Renal cortical epithelial cell (primary cell): ENCODE measurements around the gene NAPB. TPM values are rescaled to one million over a fixed set of nuclear protein-coding genes. Genes with fewer than 3 reads are reported as not detected.

Experiments used
- DNase-seq: peaks from one replicate; pipeline ENCODE4 v3.0.0-alpha.2; 2011; ENCODE audit warnings: low read depth
- total RNA-seq: library from RNA; depleted of rRNA; stranded (reverse); fragments of >200 nt; gene quantifications from 2 replicates; pipeline ENCODE4 v1.2.3, GENCODE V29; 2014

NAPB gene
- total RNA-seq, 1 donor from 2014 or later = 10.1 TPM

DNA sequence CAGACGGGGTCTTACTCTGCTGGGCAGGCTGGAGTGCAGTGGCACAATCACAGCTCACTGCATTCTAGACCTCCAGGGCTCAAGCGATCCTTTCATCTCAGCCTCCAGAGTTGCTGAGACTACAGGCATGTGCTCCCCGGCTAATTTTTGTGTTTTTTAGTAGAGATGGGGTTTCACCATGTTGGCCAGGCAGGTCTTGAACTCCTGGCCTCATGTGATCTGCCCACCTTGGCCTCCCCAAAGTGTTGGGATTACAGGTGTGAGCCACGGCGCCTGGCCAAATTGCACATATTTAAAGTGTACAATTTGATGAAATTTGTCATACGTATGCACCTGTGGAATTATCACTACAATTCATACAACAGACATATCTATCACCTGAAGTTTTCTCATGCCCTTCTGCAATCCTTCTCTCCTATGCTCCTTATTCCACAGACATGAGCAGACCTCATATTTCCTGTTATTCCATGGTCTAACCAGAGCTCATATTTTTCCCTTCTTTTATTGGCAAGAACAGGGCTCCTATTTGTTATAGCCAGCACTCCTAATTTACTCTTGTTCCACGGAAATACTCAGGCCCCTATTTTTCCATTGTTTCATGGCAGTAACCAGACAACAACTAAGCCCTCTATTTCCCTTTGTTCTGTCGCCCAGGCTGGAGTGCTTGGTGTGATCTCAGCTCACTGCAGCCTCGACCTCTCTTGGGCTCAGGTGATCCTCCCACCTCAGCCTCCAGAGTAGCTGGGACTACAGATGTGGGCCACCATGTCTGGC lies 16.0 kb upstream of the NAPB start:
- DNase-seq = no peak

DNA sequence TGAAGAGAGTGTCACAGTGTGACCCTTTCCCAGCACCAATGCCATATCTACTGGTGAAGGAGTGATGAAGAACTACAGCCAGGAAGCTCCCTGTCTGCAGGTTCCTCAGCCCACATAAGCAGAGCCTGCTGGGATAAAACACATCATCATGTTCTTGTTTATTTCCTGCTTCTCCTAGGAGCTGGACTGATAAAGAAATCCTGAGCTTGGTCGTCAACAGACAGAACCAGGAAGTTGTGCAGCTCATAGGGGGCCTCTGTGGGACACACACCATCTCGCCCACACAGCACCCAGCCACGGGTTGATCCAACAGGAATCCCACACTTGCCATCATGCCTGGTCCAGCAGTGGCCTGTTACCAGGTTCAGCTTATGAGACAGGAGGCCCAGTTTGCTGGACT lies 15.4 kb upstream of the NAPB start:
- DNase-seq = no peak

DNA sequence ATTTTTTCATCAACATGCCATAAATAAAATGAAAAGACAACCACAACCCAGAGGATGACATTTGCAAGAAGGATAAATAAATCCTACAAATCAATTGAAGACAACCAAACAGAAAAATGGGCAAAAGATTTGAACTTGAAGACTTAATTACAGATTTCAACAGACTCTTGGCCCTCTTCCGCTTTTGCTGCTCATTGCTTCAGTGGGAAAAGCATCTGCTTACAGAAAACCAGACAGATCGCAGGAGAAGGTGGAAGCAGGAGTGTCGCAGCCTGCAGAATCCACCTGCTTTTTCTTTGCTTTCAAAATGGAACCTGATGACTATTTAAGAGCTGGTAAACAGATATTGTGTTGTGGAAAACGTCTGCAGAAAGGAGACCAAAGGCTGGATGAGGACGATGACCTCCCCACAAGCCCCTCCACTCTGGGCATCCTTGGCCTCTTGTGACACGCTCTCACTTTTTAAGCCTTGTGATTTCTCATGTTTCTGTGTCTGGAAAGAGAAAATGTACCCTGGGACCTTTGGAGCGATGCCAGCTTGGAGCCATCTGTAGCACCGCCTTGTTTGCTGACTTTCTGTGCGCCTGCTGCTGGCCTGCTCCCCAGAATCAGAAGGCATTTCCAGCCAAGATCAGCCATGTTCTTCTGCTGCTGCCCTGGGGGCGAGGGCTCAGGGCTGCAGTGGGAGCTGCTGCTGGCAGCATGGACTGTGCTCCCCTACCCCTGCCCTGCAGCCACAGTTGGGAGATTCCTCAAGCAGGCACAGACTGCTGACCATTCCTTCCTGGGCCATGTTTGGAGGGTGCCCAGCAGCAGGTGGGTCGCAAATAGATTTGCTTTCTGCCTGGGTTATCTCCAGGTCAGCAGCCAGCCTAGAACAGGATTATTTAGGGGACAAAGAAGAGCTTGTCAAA lies 14.6 kb upstream of the NAPB start:
- no peak for DNase-seq

DNA sequence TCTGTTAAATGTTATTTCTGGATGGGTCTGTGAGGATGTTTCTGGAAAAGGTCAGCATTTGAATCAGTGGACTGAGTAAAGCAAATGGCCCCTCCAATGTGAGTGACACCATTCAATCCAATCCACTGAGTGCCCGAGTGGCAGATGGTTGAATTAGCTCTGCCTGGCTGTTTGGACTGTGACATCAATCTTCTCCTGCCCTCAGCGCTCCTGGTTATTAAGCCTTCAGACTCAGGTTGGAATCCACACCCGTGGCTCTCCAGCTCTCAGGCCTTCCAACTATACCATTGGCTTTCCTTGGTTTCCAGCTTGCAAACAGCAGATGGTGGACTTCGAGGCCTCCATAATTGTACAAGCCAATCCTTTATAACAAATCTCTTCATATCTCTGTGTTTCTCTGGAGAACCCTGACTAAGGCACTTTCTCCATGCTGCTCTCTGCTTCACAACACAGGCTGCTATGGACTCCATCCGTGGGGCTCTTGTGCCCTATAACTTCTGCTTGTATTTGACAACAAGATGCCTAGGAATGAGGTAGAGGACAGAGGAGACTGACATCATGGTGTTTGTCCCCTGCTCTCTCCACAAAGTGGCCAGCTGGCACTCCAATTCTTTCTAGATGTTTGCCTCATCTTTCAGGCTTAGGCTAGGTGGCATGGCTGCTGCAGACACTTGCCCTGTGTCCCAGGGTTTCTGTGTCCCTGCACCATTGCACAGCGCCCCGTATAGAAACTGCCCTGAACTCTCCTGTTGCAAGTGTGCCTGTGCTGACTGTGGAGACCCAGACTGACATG lies 13.4 kb upstream of the NAPB start:
- DNase-seq = no peak

DNA sequence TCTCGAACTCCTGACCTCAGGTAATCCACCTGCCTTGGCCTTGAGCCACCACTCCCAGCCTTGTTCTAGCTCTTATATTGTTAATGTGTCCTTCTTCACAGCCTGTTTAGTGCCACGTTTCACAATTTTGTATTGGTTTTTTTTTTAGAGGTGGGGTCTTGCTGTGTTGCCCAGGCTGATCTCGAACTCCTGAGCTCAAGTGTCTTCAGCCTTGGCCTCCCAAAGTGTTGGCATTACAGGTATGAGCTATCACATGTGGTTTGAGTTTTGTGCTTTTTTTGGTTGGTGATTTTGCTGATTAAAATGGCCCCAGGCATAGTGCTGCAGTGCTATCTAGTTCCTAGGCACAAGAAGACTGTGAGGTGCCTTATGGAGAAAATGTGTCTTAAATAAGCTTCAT lies 12.3 kb upstream of the NAPB start:
- no peak for DNase-seq

DNA sequence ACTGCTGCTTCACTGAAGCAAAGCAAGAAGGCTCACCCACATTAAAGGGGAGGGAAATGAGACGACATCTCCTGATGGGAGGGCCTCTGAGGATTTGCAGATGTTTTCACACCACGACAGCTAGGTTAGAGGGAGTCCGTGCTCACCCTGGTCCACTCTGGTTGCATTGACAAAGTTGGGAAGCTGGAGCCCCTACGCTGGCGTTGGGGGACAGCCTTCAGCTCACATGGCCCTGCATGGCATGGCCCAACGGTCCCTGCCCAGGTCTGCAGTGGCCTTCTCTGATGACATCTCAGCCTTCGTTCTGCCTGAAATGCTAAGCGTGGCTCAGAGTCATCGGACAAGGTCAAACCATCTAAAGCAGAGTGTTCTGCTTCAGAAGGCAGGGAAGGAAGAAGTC lies 3.8 kb upstream of the NAPB start:
- no peak for DNase-seq

DNA sequence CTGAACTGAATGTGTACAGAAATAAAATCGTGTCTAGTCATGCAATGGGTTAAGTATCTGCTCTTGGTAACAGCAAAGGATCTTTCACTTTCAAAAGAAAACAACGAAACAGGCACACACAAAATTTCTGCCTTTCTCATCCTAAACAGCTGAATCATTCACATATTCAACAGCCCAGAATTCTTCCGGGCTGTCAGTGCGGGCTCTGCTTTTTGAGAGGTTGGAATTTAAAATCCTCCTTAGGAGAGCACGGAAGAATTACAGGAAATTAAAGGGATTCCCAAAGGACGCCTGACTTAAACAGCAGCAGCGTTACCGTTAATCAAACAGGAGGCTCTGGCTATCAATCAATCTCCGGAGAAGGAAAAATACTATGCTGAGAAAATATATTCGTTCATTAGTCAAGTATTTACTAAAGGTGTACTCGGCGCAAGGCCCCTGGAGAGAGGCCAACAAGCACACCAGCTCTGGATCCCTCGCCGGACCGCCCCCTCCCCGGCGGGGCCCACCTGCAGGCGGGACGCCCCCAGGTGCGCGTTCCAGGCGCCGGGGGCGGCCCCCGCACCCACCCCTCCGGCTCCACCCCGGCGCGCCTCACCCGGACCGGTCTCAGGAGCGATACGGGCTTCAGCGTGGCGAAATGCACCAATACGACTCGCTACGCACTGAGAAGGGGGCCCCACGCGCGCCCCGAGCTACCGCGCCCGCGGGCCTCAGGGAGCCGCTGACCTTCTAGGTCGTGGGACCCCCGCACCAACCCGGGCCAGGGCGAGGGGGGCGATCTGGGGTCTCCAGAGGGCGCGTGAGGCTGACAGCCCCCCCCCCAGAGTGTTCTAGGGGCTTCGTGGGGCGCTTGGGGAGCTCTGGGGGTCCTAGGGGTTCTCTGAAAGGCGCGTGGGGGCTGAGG lies 1.0 kb downstream of the NAPB start:
- peak; percentile 63 for DNase-seq

DNA sequence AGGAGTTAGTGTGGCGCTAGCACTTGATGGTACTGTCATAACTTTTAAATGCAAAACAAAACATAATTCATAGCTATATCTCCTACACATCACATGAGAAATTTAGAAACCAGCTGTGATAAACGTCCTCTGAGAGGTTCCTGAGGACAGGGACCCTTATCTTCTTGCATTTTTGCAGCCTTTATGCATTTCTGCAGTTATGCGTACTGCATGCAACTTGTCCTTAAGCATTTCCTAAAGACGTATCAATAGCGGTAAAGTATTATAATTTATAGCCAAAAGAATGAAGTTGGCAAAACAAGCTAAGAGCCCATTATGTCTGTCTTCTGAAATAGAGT lies 1.7 kb downstream of the NAPB start:
- no peak for DNase-seq

DNA sequence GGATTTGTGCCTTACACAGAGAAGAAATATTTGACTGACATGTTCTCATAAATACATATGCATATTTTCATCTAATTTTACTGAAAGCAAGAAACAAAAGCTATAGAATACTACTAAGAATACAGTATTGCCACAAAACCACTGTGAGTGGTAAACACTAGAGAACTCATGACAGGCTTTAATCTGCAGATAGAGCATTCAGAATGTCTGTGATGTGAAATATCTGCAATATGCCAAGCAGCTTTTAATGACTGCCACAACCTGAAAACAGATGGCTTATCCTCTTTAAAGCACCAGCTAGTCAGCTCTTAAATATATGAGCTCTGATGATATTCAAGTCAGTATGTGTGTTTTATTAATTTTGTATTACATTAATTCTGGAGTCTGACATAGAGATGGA lies 3.4 kb downstream of the NAPB start:
- no peak for DNase-seq

DNA sequence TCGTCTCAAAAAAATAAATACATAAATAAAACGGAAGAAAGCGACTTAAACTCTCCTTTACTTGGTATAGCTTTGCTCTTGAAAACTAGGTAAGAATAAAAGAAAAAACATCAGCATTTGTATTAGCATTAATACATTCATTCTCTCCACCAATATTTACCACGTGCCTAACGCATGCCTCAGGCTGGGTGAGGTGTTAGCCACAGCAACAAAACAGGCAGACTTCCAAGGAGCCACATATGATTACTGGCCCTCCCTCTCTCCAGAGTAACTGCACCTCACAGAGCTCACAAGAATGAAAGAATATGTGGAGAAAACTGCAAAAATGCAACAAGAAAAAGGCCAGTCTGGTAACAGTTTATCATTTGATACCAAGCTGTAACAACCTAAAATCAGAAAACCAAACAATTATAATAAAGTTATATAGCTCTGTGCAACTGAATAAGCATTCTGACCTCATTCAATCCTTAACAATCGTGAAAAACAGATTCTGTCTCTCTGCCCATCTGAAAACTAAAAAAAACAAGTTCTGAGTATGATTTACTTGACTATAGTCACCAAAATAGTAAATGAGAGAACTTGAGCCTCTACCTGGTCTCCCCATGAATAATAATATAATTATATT lies 5.2 kb downstream of the NAPB start:
- peak; percentile 39 for DNase-seq

DNA sequence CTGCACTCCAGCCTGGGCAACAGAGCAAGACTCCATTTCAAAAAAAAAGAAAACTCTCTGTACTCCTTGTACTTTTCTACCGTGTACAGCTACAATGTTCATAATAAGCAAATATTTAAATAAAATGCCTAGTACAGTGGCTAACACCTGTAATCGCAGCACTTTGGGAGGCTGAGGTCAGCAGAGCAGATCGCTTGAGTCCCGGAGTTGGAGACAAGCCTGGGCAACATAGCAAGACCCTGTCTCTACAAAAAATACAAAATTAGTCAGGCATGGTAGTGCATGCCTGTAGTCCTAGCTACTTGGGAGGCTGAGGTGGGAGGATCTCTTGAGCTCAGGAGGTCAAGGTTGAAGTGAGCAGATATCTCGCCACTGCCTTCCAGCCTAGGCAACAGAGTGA lies 5.7 kb downstream of the NAPB start:
- DNase-seq = no peak

DNA sequence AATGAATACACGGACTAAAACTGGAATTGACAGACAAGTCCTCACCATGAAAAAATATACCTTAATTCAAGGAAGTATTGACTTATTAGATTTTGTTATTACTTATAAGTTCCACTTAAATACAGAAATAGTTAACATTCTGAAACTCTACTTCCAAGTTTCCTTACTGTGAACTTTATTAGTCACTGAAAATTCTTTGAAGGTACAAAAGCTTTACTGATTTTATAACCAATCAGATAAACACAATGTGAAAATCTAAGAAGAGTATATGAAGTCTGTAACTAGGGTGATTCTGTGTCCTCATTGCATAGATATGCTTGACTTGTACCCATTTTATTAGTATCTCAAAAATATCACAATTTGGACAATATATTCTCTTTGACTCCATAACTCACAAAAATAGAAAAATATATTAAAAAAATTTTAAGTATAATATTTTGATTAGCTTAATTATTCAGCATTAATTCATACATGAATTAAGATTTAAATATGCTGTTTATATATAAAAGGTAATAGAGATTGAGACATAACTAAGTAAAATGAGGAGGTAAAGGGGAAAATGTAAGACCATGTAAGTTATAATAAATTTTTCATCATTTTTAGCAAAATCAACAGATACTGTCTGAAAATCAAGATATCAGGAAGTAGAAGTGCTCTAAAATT lies 6.6 kb downstream of the NAPB start:
- no peak for DNase-seq

DNA sequence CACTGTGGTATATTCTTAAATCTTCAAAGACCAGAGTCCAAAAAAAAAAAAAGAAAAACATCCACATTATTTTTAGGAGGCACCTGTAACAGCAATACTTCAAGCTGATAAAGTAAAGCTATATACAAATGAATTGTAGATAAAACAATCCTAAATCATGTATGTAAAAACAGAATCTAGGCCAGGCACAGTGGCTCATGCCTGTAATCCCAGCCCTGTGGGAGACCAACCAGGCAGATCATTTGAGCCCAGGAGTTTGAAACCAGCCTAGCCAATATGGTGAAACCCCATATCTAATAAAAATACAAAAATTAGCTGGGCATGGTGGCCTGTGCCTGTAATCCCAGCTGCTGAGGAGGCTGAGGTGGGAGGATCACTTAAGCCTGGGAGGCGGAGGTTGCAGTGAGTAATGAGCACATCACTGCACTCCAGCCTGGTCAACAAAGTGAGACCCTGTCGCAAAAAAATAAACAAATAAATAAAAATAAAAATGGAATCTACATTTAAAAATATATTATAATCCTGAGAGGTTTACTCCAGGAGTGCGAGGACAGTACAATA lies 7.3 kb downstream of the NAPB start:
- DNase-seq = no peak

DNA sequence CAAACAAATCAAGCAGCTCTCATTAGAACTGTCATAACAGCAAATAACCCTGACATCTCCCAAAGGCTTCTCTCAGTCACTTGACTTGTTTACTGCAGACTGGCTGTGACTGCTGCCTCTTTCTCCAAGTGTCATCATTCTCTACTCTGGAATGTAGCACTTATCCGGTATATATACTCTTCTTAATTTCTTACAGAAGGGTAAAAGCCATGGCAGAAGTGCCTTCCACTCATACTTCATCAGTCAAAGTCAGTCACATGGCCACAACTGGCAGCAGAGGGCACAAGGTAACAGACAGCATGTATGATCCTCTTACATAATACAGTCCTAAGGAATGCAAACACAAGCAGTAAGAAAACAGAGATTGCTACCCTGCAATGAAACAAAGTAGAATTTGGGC lies 9.3 kb downstream of the NAPB start:
- DNase-seq = peak; percentile 27

DNA sequence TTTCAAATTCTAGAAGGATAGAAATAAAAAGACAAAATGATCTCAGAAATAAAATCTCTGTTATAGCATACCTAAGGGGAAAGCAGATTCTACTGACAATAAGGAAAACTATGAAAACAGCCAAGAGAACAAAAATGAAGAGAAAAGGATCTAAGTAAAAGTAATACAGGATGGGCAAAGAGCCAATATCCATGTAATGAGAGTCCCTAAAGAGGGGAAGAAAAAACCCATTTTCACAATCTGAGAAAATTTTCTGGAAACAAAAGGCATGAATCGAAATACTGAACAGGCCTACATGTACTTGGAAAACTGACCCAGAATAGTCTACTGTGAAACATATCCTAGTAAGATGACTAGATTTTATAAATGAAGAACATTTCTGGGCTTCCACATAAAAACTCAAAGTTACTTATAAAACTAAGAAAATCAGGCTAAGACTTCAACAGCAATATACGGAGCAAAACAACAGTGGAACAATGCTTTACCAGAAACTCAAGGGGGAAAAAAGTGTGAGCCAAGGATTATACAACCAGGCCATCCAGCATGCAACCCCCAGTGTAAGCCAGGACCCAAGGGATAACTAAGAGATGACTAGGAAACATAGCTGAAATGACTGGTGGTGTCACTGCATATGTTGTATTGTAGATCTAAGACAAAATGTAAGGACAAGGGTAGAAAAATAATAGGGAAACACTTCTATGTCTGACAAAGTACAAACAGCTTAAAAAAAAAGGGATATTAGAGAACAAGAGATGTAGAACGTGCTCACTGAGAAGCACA lies 10.2 kb downstream of the NAPB start:
- DNase-seq = no peak

DNA sequence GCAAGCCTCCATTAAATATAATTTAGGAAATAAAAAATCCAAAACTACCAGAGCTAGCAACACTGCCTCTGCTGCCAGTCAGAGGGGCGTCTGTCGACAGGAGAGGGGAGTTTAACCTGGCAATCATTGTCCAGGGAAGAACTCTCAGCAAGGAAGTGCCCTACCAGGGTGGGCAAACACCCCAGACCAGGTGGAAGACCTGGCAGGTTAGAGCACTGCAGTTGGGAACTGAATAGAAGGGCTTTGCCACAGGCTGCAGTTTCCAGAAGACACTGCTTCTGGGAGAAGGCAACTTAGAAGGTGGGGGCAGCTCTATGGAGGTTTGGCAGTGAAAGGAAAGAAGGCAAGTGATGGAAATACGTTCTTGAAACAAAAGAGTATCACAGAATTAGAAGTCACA lies 11.5 kb downstream of the NAPB start:
- no peak for DNase-seq

DNA sequence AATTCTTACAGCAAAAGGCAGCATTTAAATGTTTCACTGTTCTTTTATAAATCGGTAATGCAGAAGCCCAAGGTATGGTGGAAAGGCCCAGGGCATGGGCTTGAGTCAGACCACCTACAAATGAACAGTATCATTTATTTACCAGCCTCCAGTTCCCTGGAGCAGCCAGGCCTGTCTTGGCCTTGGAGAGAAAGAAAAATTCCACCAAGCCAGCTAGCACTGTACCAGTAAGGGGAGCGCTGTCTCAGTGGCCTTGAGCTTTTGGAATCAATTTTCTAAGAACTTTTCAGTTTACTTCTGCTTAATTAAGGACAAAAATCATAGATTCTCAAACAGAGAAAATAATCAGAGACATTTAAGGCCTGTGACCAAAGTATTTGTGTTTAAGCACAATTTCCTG lies 12.3 kb downstream of the NAPB start:
- DNase-seq = no peak

DNA sequence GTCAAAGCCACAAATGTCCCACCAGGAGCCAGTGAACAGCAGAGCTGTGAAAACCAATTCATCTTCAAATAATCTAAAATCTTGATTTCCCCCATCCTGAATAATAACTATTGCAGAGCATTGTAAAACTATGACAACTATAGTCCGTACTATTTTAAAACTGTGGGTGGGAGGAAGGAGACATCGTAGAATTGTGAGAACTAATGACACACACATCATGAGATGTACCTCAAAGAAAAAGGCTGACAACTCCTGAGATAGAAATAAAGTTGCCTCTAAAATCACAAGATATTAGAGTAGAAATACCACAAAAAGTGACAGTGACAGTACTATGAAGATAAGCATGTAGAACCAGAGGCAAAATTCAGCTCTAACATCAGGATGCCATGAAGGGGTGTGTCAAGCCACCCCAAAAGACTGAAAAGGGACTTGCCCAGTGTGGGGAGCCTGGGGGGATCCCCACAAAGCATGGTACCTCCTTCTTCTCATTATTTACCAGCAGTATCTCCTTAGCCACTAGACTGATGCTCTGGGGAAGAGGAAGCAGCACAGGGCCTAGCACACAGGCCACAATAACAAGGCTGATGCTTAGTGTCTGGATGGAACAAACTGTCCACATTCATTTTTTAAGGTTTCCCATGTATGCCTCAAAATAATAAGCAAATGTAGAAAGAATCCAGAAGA lies 13.4 kb downstream of the NAPB start:
- DNase-seq = no peak

DNA sequence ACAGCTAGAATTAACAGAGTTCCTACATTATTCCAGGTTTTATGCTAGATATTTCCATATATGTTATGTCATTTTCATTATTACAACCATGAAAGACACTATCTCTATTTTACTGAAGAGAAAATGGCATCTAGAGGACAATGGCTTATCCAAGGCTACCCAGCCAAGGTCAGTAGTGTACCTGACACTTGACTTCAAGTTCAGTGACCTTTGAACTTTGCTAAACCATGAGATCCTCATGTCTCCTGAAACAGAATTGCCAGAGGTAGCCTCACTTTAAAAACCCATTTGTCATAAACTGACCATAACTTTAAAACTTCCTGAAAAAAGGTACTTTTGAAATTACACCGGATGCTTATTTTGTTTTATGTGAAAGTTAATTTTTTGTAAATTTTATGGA lies 14.4 kb downstream of the NAPB start:
- DNase-seq = no peak
